SK-N-SH (cell line): ENCODE results near the gene RABL6. TPM values are rescaled to one million over a fixed set of nuclear protein-coding genes. Genes with fewer than 3 reads are reported as not detected.
A peak's percentile ranks its signal among the peaks of the same experiment; 100 is the strongest.

ENCODE experiments used
- CTCF ChIA-PET: fragments of 300-600, 350-600 bp; formaldehyde crosslinking; extraction: SDS; loops from one replicate; lab custom pipeline; 2021; lab: Yijun Ruan, JAX
- POLR2A ChIA-PET: fragments of 350-600 bp; sonication (Branson Sonifier 250); formaldehyde crosslinking; extraction: SDS; loops from one replicate; lab custom pipeline; 2020; ENCODE audit warnings: antibody characterized with exemption, inconsistent platforms; lab: Yijun Ruan, JAX
- DNase-seq: peaks from one replicate; pipeline ENCODE4 v3.0.0; 2012
- H2AFZ ChIP-seq: fragments of 200-600 bp; sonication (generic); 2 replicates; pipeline ENCODE4 v1.8.1; 2016; ENCODE audit warnings: antibody characterized with exemption, mild to moderate bottlenecking, low read depth
- H3F3A ChIP-seq: fragments of 200-600 bp; sonication (generic); replicated peaks from 2 replicates; pipeline ENCODE3; 2016; ENCODE audit warnings: antibody characterized with exemption, mild to moderate bottlenecking; ENCODE audit not compliant: insufficient read depth
- H3K27ac ChIP-seq, 2 experiments: fragments of 200-500 bp in 1 of 2; fragments of 200-600 bp in 1 of 2; sonication (Bioruptor generic) in 1 of 2; sonication (generic), shearing (Covaris generic) in 1 of 2; 2 replicates each; pipeline versions ENCODE4 v1.5.1 to v1.6.1; 2014 to 2016; ENCODE audit warnings: low read depth in 2 of 2, inconsistent platforms in 1 of 2, low read length in 1 of 2, mild to moderate bottlenecking in 1 of 2, mixed read lengths in 1 of 2
- H3K27me3 ChIP-seq: fragments of 200-600 bp; sonication (generic), shearing (Covaris generic); 2 replicates; pipeline ENCODE4 v1.6.1; 2016; ENCODE audit warnings: mixed run types; ENCODE audit not compliant: insufficient read depth
- H3K36me3 ChIP-seq, 2 experiments: fragments of 200-500 bp in 1 of 2; fragments of 200-600 bp in 1 of 2; sonication (Bioruptor generic) in 1 of 2; sonication (generic) in 1 of 2; replicated peaks in 1 of 2; 2 replicates each; pipeline versions ENCODE3 to v1.5.1; 2014 to 2016; ENCODE audit warnings: low read length in 1 of 2, mild to moderate bottlenecking in 1 of 2; ENCODE audit not compliant: insufficient read depth in 2 of 2, control insufficient read depth in 1 of 2
- H3K4me1 ChIP-seq, 2 experiments: fragments of 200-500 bp in 1 of 2; fragments of 200-600 bp in 1 of 2; sonication (Bioruptor generic) in 1 of 2; sonication (generic), shearing (Covaris generic) in 1 of 2; 2 replicates each; pipeline versions ENCODE4 v1.5.1 to v1.6.1; 2014 to 2016; ENCODE audit warnings: low read depth in 1 of 2, low read length in 1 of 2, mixed run types in 1 of 2; ENCODE audit not compliant: insufficient read depth in 2 of 2, control insufficient read depth in 1 of 2
- H3K4me2 ChIP-seq: fragments of 200-600 bp; sonication (generic), shearing (Covaris generic); 2 replicates; pipeline ENCODE4 v1.6.1; 2017; ENCODE audit warnings: mixed run types
- H3K4me3 ChIP-seq, 2 experiments: fragments of 200-500 bp in 1 of 2; fragments of 200-600 bp in 1 of 2; sonication (Bioruptor generic) in 1 of 2; sonication (generic), shearing (Covaris generic) in 1 of 2; 2 replicates each; pipeline versions ENCODE4 v1.5.1 to v1.8.1; 2014 to 2016; ENCODE audit warnings: low read depth in 2 of 2, inconsistent platforms in 1 of 2, low read length in 1 of 2, mild to moderate bottlenecking in 1 of 2, mixed read lengths in 1 of 2, moderate library complexity in 1 of 2
- H3K79me2 ChIP-seq: fragments of 200-600 bp; sonication (generic); 2 replicates; pipeline ENCODE4 v1.8.1; 2017; ENCODE audit warnings: mild to moderate bottlenecking; ENCODE audit not compliant: insufficient read depth
- H3K9ac ChIP-seq: fragments of 200-600 bp; sonication (generic); 2 replicates; pipeline ENCODE4 v1.6.1; 2017; ENCODE audit warnings: mixed run types
- H3K9me2 ChIP-seq: fragments of 200-600 bp; sonication (generic); 2 replicates; pipeline ENCODE4 v1.6.1; 2017; ENCODE audit warnings: mixed run types
- H3K9me3 ChIP-seq: fragments of 200-600 bp; sonication (generic); 2 replicates; pipeline ENCODE4 v1.6.1; 2017; ENCODE audit warnings: mixed run types, mild to moderate bottlenecking, moderate library complexity
- H4K20me1 ChIP-seq: fragments of 200-600 bp; sonication (generic); 2 replicates; pipeline ENCODE4 v1.6.1; 2017; ENCODE audit warnings: mild to moderate bottlenecking, mixed run types; ENCODE audit not compliant: insufficient read depth
- CHD2 ChIP-seq: fragments of 150-350 bp; IDR thresholded peaks from 2 replicates; pipeline ENCODE4 v1.6.1; 2018; ENCODE audit warnings: low read length; ENCODE audit not compliant: partially characterized antibody
- EP300 ChIP-seq, 2 experiments: IDR thresholded peaks; 2 replicates each; pipeline versions ENCODE4 v1.4.0 to v1.6.1; 2012; ENCODE audit warnings: borderline replicate concordance in 1 of 2, low read depth in 1 of 2, low read length in 1 of 2
- FOXM1 ChIP-seq: IDR thresholded peaks from 2 replicates; pipeline ENCODE4 v1.4.0; 2012; ENCODE audit warnings: low read depth, mild to moderate bottlenecking
- GATA2 ChIP-seq: sonication (generic); formaldehyde crosslinking; IDR thresholded peaks from 2 replicates; pipeline ENCODE4 v1.5.0; 2020; ENCODE audit warnings: mild to moderate bottlenecking, missing genetic modification reagents
- MXI1 ChIP-seq: IDR thresholded peaks from 2 replicates; pipeline ENCODE4 v1.6.1; 2012; ENCODE audit warnings: mild to moderate bottlenecking, low read depth, low read length, improper control_type of control experiment
- NFIC ChIP-seq: IDR thresholded peaks from 2 replicates; pipeline ENCODE4 v1.4.0; 2012; ENCODE audit warnings: borderline replicate concordance
- RCOR1 ChIP-seq: fragments of 150-350 bp; IDR thresholded peaks from 2 replicates; pipeline ENCODE4 v1.6.1; 2017; ENCODE audit warnings: antibody characterized with exemption, low read length
- WGBS: methylation state at CpG from one replicate; pipeline ENCODE4 v1.1.6; 2017; ENCODE audit warnings: low lambda C conversion rate; 5-methylcytosine and 5-hydroxymethylcytosine counted together
- polyA plus RNA-seq, 3 experiments: library from polyadenylated mRNA; depleted of rRNA; stranded (reverse); fragments of >200 nt; gene quantifications; 2 replicates each; pipeline ENCODE4 v1.2.3, GENCODE V29; 2012
- TF ChIP-seq, protein P1 (sequence below): fragments of 150-350 bp; IDR thresholded peaks from 2 replicates; pipeline ENCODE4 v1.6.1; 2016; ENCODE audit warnings: mild to moderate bottlenecking, low read depth, low read length
- TF ChIP-seq, protein P2 (sequence below): fragments of 200-600 bp; sonication (generic); IDR thresholded peaks from 2 replicates; pipeline ENCODE4 v1.6.1; 2017; ENCODE audit warnings: antibody characterized with exemption, mild to moderate bottlenecking, moderate library complexity

The RABL6 gene
- polyA plus RNA-seq, 1 of the 3 experiments (the other 2 are of a cell fraction): 43.6 TPM

DNA sequence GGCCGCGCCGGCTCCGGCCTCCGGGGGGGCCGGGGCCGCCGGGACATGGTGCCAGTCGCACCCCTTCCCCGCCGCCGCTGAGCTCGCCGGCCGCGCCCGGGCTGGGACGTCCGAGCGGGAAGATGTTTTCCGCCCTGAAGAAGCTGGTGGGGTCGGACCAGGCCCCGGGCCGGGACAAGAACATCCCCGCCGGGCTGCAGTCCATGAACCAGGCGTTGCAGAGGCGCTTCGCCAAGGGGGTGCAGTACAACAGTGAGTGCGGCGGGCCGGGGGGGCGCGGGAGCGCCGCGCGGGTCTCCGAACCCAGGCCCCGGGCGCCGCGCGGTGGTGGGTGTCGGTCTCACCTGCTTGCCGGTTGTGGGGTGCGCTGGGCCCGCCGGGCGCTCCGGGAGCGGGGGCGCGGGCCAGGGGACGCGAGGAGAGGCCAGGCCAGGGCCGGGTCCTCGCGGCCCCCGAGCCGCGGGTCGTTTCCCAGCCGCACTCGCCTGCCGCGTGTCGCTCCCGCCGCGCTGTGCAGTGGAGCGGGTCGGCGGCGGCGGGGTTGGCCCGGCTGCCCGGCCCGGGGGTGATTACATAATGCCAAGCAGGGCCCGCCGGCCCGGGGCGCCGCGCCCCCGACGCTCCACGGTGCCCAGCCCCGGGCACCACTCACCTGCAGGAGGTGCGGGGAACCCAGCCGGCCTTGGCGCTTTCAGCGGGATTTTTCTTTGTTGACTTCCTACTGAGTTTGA, 492 bp downstream of the RABL6 start:
- peaks cover 16 to 25% of the 10 kb centered on the region in 2 experiments for H3K36me3 ChIP-seq
- peak overlapping the region; percentile 66 to 96 for H3K4me3 ChIP-seq
- H3K9me2 ChIP-seq: no peaks in the 10 kb centered on the region
- peaks cover 20 to 22% of the 10 kb centered on the region in 2 experiments; a peak in 3 of 4 replicates for H3K4me1 ChIP-seq
- no peaks in the 10 kb centered on the region for H3K27me3 ChIP-seq
- H3K79me2 ChIP-seq: peaks cover 53% of the 10 kb centered on the region
- peak; percentile 78 for DNase-seq
- peak overlapping the region; percentile 89 for H3K9ac ChIP-seq
- peak overlapping the region; percentile 76 for H3K4me2 ChIP-seq
- TF ChIP-seq, protein P1, sequence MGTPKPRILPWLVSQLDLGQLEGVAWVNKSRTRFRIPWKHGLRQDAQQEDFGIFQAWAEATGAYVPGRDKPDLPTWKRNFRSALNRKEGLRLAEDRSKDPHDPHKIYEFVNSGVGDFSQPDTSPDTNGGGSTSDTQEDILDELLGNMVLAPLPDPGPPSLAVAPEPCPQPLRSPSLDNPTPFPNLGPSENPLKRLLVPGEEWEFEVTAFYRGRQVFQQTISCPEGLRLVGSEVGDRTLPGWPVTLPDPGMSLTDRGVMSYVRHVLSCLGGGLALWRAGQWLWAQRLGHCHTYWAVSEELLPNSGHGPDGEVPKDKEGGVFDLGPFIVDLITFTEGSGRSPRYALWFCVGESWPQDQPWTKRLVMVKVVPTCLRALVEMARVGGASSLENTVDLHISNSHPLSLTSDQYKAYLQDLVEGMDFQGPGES: no peak
- TF ChIP-seq MXI1: peak; percentile 33; the same call in 1 of the 2 replicates
- no peak for TF ChIP-seq CHD2
- TF ChIP-seq, protein P2, sequence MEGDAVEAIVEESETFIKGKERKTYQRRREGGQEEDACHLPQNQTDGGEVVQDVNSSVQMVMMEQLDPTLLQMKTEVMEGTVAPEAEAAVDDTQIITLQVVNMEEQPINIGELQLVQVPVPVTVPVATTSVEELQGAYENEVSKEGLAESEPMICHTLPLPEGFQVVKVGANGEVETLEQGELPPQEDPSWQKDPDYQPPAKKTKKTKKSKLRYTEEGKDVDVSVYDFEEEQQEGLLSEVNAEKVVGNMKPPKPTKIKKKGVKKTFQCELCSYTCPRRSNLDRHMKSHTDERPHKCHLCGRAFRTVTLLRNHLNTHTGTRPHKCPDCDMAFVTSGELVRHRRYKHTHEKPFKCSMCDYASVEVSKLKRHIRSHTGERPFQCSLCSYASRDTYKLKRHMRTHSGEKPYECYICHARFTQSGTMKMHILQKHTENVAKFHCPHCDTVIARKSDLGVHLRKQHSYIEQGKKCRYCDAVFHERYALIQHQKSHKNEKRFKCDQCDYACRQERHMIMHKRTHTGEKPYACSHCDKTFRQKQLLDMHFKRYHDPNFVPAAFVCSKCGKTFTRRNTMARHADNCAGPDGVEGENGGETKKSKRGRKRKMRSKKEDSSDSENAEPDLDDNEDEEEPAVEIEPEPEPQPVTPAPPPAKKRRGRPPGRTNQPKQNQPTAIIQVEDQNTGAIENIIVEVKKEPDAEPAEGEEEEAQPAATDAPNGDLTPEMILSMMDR: no peak
- peak overlapping the region; percentile 56; the same call in 1 of the 2 replicates for H2AFZ ChIP-seq
- ChIA-PET POLR2A (interaction anchor here (0.9 to 3.2 kb wide), 4 partner anchors 10 to 40 kb away, joined by 3 to 10 read pairs (median 4); partner anchors contain the start of gene AJM1), CTCF (interaction anchor here (1.2 to 6.5 kb wide), 6 partner anchors 9 to 47 kb away, joined by 4 to 30 read pairs (median 5); partner anchors contain the start of gene AJM1)
- H3K27ac ChIP-seq: peak overlapping the region; percentile 55 to 86; a peak in 3 of 4 replicates
- no peaks in the 10 kb centered on the region for H3F3A ChIP-seq
- WGBS: 0% methylated on average over 9 of the region's 93 CpGs
- H4K20me1 ChIP-seq: peaks cover 24% of the 10 kb centered on the region
- no peaks in the 10 kb centered on the region for H3K9me3 ChIP-seq

DNA sequence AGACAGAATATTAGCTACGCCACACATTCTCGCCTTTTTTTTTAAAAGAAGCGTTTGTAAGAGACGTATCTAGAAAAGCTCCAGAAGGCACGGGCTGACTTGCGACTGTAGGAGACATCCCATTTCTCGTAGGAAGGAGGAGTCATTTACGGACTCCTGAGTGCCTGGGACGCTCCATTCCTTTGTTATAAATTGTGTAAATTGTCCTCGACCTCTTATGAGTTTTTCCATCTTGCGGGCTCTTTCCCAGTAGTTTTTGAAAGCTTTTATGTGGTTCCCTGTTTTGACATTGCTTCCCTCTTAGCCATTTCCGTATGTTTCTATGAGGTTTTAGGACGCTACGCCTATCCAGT, 1.0 kb downstream of the RABL6 start:
- Histone ChIP-seq H3K4me2 (peak overlapping the region; percentile 76), H3K9ac (peak overlapping the region; percentile 89), H3K27ac (peak overlapping the region; percentile 1 to 41; a peak in 3 of 4 replicates), H3F3A (no peaks in the 10 kb centered on the region), H3K4me3 (peak overlapping the region; percentile 66 to 96), H3K9me2 (no peaks in the 10 kb centered on the region), H3K9me3 (no peaks in the 10 kb centered on the region), H3K4me1 (peaks cover 20 to 22% of the 10 kb centered on the region in 2 experiments; a peak in 3 of 4 replicates), H3K36me3 (peaks cover 20 to 26% of the 10 kb centered on the region in 2 experiments), H2AFZ (no peak overlapping the region), H4K20me1 (peaks cover 24% of the 10 kb centered on the region), H3K27me3 (no peaks in the 10 kb centered on the region), H3K79me2 (peaks cover 59% of the 10 kb centered on the region)
- CTCF ChIA-PET: interaction anchor here (1.4 to 6.5 kb wide), 3 partner anchors 16 to 47 kb away, joined by 4 to 30 read pairs (median 13); partner anchors contain the start of gene AJM1
- POLR2A ChIA-PET: interaction anchor here (1.4 kb wide), 1 partner anchor 11 kb away, joined by 3 read pairs; no protein-coding TSS in a partner anchor
- TF ChIP-seq NFIC: no peak
- 0 out of 2 replicates have a peak, but pooled peaks have one; percentile 7 for TF ChIP-seq MXI1
- no peak for TF ChIP-seq RCOR1
- TF ChIP-seq GATA2 (CRISPR knock-in tag): no peak
- no peak for TF ChIP-seq EP300 (IDR thresholded peaks at IDR 0.05; ENCODE audit: borderline replicate concordance in 1 of 2, low read depth in 1 of 2, low read length in 1 of 2)
- TF ChIP-seq FOXM1: no peak
- WGBS: 14% methylated on average over 14 of the region's 14 CpGs
- no peak for DNase-seq
